Kidney (tissue), 14 donors: Measurements from ENCODE around the gene AMH. TPM values are rescaled to one million over a fixed set of nuclear protein-coding genes. Genes with fewer than 3 reads are reported as not detected.

Experiments
- DNase-seq, 5 donors: peaks; one replicate each; pipeline ENCODE4 v3.0.0-alpha.2; 2013 to 2020
- FAIRE-seq: peaks from 2 replicates; lab custom pipeline; 2012; peaks lifted over from hg19 to GRCh38; lab: Jason Lieb, UNC
- H3K27ac ChIP-seq, 2 donors: one replicate each; pipeline ENCODE4 v1.7.0; 2013; ENCODE audit warnings: low read depth in 2 of 2, low read length in 2 of 2, inconsistent platforms in 1 of 2
- H3K27me3 ChIP-seq: one replicate; pipeline ENCODE4 v1.7.1; 2013; ENCODE audit warnings: low read length, inconsistent platforms; ENCODE audit not compliant: control insufficient read depth, insufficient read depth
- H3K36me3 ChIP-seq, 3 donors: one replicate each; pipeline versions ENCODE4 v1.7.0 to v1.7.1; 2013; ENCODE audit warnings: low read length in 3 of 3, control low read depth in 1 of 3, inconsistent platforms in 1 of 3; ENCODE audit not compliant: insufficient read depth in 3 of 3, control insufficient read depth in 2 of 3
- H3K4me1 ChIP-seq, 3 donors: one replicate each; pipeline versions ENCODE4 v1.7.0 to v1.7.1; 2013; ENCODE audit warnings: low read length in 3 of 3, inconsistent platforms in 1 of 3, low read depth in 1 of 3; ENCODE audit not compliant: control insufficient read depth in 2 of 3, insufficient read depth in 2 of 3
- H3K4me3 ChIP-seq, 3 donors: one replicate each; pipeline versions ENCODE4 v1.7.0 to v1.8.1; 2013; ENCODE audit warnings: low read length in 3 of 3, control low read depth in 1 of 3, inconsistent platforms in 1 of 3
- H3K9ac ChIP-seq, 3 donors: one replicate each; pipeline versions ENCODE4 v1.7.0 to v1.7.1; 2013; ENCODE audit warnings: low read length in 3 of 3, control low read depth in 1 of 3, inconsistent platforms in 1 of 3
- H3K9me3 ChIP-seq, 3 donors: one replicate each; pipeline versions ENCODE4 v1.7.0 to v1.7.1; 2013; ENCODE audit warnings: low read length in 3 of 3, control low read depth in 1 of 3, inconsistent platforms in 1 of 3; ENCODE audit not compliant: control insufficient read depth in 2 of 3, insufficient read depth in 1 of 3
- intact Hi-C: fragments of 100-400 bp; cut with DNase I; formaldehyde crosslinking; loops from one replicate; pipeline ENCODE4 v1.11.1; 2022
- polyA plus RNA-seq: library from polyadenylated mRNA; stranded (reverse); fragments of 350-450 nt; fragmentation: Illumina TruSeq; extraction: RNeasy Lipid Tissue Mini Kit (QIAGEN cat#74804); gene quantifications from one replicate; pipeline ENCODE4 v1.2.3, GENCODE V29; 2014; ENCODE audit warnings: low read depth, low replicate concordance; ENCODE audit not compliant: insufficient read depth
- total RNA-seq: library from RNA; stranded (reverse); fragmentation: NEBNext Ultra II Directional; extraction: Animal tissue kit (Norgen Biotek cat#: 25700); gene quantifications from one replicate; pipeline ENCODE4 v1.2.1, GENCODE V29; 2021
- TF ChIP-seq, protein P1 (sequence below): IDR thresholded peaks from 3 replicates; pipeline ENCODE4 v1.5.1; 2012; ENCODE audit warnings: mild to moderate bottlenecking, moderate library complexity, borderline replicate concordance; ENCODE audit not compliant: insufficient read depth; ENCODE audit errors: extremely low read depth
- donor health status: control.
- donor health status: control.
- donor health status: control.
- donor health status: control.
- donor health status: control.
- donor health status: DM: yes; HTN: yes; CAD: no.
- donor health status: Normal renal cell carcinoma (clear cell type).

Gene AMH
- total and polyA plus RNA-seq, 2 donors from 2014 or later = 0.60 to 1.0 TPM

GRCh38 chr19:2228157-2229030, 20.7 kb upstream of the AMH start:
- FAIRE-seq = no peak
- Histone ChIP-seq H3K9me3 (no peaks in the 10 kb centered on the region), H3K36me3 (peaks cover 0 to 11% (median 3%) of the 10 kb centered on the region in 3 donors), H3K9ac (no peak overlapping the region), H3K27me3 (no peaks in the 10 kb centered on the region), H3K4me3 (no peak overlapping the region), H3K4me1 (peaks cover 0 to 10% (median 0%) of the 10 kb centered on the region in 3 donors), H3K27ac (peak overlapping the region in 1 of 2 donors; percentile 32)
- TF ChIP-seq, protein P1, sequence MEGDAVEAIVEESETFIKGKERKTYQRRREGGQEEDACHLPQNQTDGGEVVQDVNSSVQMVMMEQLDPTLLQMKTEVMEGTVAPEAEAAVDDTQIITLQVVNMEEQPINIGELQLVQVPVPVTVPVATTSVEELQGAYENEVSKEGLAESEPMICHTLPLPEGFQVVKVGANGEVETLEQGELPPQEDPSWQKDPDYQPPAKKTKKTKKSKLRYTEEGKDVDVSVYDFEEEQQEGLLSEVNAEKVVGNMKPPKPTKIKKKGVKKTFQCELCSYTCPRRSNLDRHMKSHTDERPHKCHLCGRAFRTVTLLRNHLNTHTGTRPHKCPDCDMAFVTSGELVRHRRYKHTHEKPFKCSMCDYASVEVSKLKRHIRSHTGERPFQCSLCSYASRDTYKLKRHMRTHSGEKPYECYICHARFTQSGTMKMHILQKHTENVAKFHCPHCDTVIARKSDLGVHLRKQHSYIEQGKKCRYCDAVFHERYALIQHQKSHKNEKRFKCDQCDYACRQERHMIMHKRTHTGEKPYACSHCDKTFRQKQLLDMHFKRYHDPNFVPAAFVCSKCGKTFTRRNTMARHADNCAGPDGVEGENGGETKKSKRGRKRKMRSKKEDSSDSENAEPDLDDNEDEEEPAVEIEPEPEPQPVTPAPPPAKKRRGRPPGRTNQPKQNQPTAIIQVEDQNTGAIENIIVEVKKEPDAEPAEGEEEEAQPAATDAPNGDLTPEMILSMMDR = no peak
- DNase-seq = no peak
- intact Hi-C loops = no loop called here

DNA sequence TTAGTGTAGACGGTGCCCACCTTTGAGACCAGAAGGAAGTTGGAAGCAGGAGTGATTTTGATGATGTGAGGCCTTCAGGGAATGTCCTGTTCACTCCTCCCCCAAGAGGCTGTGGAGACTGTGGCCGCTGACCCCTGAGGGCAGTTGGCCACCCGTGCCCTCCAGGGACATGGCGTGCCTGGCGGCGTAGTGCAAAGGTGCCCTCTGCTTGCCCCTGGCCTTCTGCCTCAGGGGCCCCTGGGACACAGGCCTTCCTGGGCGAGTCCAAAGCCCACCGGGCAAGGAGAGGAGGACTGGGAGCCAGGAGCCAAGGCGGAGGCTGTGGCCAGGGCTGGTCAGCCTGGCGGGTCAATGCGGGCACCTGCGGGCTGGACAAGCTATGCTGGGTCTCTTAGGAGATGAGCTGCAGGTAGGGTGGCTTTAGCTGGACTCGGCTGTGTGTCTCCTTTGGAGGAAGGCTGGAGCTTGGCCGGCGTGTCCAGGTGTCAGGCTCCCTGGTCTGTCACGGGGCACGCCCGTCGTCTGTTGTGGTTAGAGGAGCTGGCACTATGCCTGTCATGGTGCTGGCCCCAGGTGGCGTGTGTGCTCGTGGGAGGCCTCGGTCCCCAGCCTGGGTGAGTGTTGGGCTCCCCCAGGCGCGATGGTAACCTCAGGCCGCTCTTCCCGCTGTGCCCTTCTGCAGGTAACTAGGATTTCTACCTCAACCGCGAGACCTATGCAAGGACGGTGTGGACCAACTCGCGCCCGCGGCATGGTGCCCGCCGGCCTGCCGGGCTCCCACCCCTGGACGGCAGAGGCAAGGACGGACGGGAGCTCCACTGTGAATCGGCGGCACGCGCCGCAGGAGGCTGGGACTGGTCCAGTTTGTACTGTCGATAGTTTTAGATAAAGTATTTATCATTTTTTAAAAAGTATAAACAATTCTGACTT, 19.8 kb upstream of the AMH start:
- Histone ChIP-seq H3K27me3 (no peaks in the 10 kb centered on the region), H3K9ac (no peak overlapping the region), H3K4me1 (peaks cover 0 to 18% (median 0%) of the 10 kb centered on the region in 3 donors), H3K36me3 (peaks cover 0 to 8% (median 3%) of the 10 kb centered on the region in 3 donors), H3K9me3 (no peaks in the 10 kb centered on the region), H3K4me3 (no peak overlapping the region), H3K27ac (no peak overlapping the region)
- FAIRE-seq (no peak), DNase-seq (no peak)
- TF ChIP-seq, protein P1 = no peak
- intact Hi-C loops = no loop called here

DNA sequence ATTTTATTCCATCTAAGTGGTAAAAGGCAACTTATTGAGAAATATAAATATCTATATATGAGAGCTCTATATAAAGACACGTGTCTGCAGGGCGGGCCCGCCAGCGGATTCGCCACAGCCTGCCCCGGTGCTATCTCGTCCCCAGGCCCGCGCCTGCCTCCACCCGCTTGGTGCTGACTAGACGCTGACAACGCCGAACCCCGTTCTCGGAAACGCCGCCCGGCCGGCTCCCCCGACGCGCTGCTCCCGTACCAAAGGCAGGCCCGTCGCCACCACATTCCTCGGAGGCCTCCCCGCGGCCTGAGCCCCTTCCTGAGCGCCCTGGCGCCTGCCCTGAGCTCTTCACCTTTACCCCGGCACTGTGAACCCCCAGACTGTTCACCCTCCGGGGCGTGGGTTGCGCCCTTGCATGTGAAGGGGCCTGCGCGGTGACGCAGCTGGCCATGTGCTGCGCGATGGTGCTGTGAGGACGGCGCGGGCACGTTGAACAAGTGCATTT, 19.0 kb upstream of the AMH start:
- intact Hi-C loops = no loop called here
- Histone ChIP-seq H3K4me1 (peaks cover 0 to 21% (median 0%) of the 10 kb centered on the region in 3 donors), H3K9ac (no peak overlapping the region), H3K27ac (no peak overlapping the region), H3K36me3 (peaks cover 0 to 8% (median 3%) of the 10 kb centered on the region in 3 donors), H3K9me3 (no peaks in the 10 kb centered on the region), H3K27me3 (no peaks in the 10 kb centered on the region), H3K4me3 (no peak overlapping the region)
- TF ChIP-seq, protein P1 = no peak
- DNase-seq (no peak), FAIRE-seq (no peak)
